ENCODE results near the gene PLXNA4.
A peak's percentile ranks its signal among the peaks of the same experiment; 100 is the strongest.
"Not testable (repeated sequence)": the region's sequence is repeated elsewhere in the genome, so short reads cannot be mapped to it uniquely, and the experiment has no call there.

The PLXNA4 gene

GRCh38 chr7:132596588-132596987, 20.3 kb upstream of the PLXNA4 start:
- Histone ChIP-seq H2BK5ac (ENCODE audit: low read length) (no peak overlapping the region), H4K8ac (ENCODE audit: low read depth, low read length) (no peak overlapping the region), H3K18ac (ENCODE audit: low read length) (no peak overlapping the region), H3K4me1 (ENCODE audit: control insufficient read depth, low read depth, low read length) (peaks cover 5% of the 10 kb centered on the region), H3K27me3 (ENCODE audit: insufficient read depth, low read length, poor library complexity) (no peaks in the 10 kb centered on the region), H3K79me1 (ENCODE audit: low read length) (no peaks in the 10 kb centered on the region), H3K4me3 (ENCODE audit: low read length) (no peak overlapping the region), H3K4ac (ENCODE audit: low read depth, low read length) (no peak overlapping the region), H3K79me2 (ENCODE audit: control insufficient read depth, insufficient read depth, low read length) (no peaks in the 10 kb centered on the region), H3K9ac (ENCODE audit: low read length) (no peak overlapping the region), H3K56ac (ENCODE audit: low read length) (no peak overlapping the region), H2BK15ac (replicated peaks; ENCODE audit: low read depth) (no peak overlapping the region), H3K23ac (ENCODE audit: low read length) (no peak overlapping the region), H2AK5ac (ENCODE audit: low read length) (no peak overlapping the region), H2BK120ac (ENCODE audit: low read depth, low read length) (no peak overlapping the region), H4K5ac (ENCODE audit: low read length) (no peak overlapping the region), H3K4me2 (ENCODE audit: low read length) (no peak overlapping the region), H3K27ac (ENCODE audit: low read depth, low read length) (no peak overlapping the region), H3K36me3 (ENCODE audit: control insufficient read depth, insufficient read depth, low read length) (no peaks in the 10 kb centered on the region)
- DNase-seq: no peak
- no CpG with 5 or more reads among the region's 1 CpG for WGBS (ENCODE audit: extremely low coverage, insufficient coverage, low lambda C conversion rate)

GRCh38 chr7:132594741-132595140, 18.5 kb upstream of the PLXNA4 start:
- not testable (repeated sequence) for H3K4me2 ChIP-seq (ENCODE audit: low read length); H2BK5ac ChIP-seq (ENCODE audit: low read length); H4K8ac ChIP-seq (ENCODE audit: low read depth, low read length); H2BK15ac ChIP-seq (replicated peaks; ENCODE audit: low read depth); H3K4me1 ChIP-seq (ENCODE audit: control insufficient read depth, low read depth, low read length); H3K79me2 ChIP-seq (ENCODE audit: control insufficient read depth, insufficient read depth, low read length); H2BK120ac ChIP-seq (ENCODE audit: low read depth, low read length); H2AK5ac ChIP-seq (ENCODE audit: low read length); DNase-seq; H3K4ac ChIP-seq (ENCODE audit: low read depth, low read length); H3K27ac ChIP-seq (ENCODE audit: low read depth, low read length); H3K56ac ChIP-seq (ENCODE audit: low read length); H3K4me3 ChIP-seq (ENCODE audit: low read length); H3K9ac ChIP-seq (ENCODE audit: low read length); H3K79me1 ChIP-seq (ENCODE audit: low read length); H4K5ac ChIP-seq (ENCODE audit: low read length); H3K18ac ChIP-seq (ENCODE audit: low read length); H3K36me3 ChIP-seq (ENCODE audit: control insufficient read depth, insufficient read depth, low read length); H3K27me3 ChIP-seq (ENCODE audit: insufficient read depth, low read length, poor library complexity); H3K23ac ChIP-seq (ENCODE audit: low read length)
- WGBS (ENCODE audit: extremely low coverage, insufficient coverage, low lambda C conversion rate): no CpG with 5 or more reads among the region's 2 CpGs

- Histone ChIP-seq H3K4ac (ENCODE audit: low read depth, low read length) (no peak overlapping the region), H2BK15ac (replicated peaks; ENCODE audit: low read depth) (no peak overlapping the region), H2AK5ac (ENCODE audit: low read length) (no peak overlapping the region), H3K36me3 (ENCODE audit: control insufficient read depth, insufficient read depth, low read length) (no peaks in the 10 kb centered on the region), H3K4me1 (ENCODE audit: control insufficient read depth, low read depth, low read length) (peaks cover 5% of the 10 kb centered on the region), H3K56ac (ENCODE audit: low read length) (no peak overlapping the region), H3K27ac (ENCODE audit: low read depth, low read length) (no peak overlapping the region), H3K9ac (ENCODE audit: low read length) (no peak overlapping the region), H4K8ac (ENCODE audit: low read depth, low read length) (no peak overlapping the region), H4K5ac (ENCODE audit: low read length) (no peak overlapping the region), H3K79me2 (ENCODE audit: control insufficient read depth, insufficient read depth, low read length) (no peaks in the 10 kb centered on the region), H2BK5ac (ENCODE audit: low read length) (no peak overlapping the region), H3K18ac (ENCODE audit: low read length) (no peak overlapping the region), H3K27me3 (ENCODE audit: insufficient read depth, low read length, poor library complexity) (no peaks in the 10 kb centered on the region), H2BK120ac (ENCODE audit: low read depth, low read length) (no peak overlapping the region), H3K4me3 (ENCODE audit: low read length) (no peak overlapping the region), H3K4me2 (ENCODE audit: low read length) (no peak overlapping the region), H3K23ac (ENCODE audit: low read length) (no peak overlapping the region), H3K79me1 (ENCODE audit: low read length) (no peaks in the 10 kb centered on the region)
- no CpG with 5 or more reads among the region's 6 CpGs for WGBS (ENCODE audit: extremely low coverage, insufficient coverage, low lambda C conversion rate)
- DNase-seq: peak; percentile 79
These were observed 16.7 kb upstream of the PLXNA4 start for GRCh38 chr7:132592936-132593335.

GRCh38 chr7:132592231-132592920, 16.1 kb upstream of the PLXNA4 start:
- Histone ChIP-seq H3K27ac (ENCODE audit: low read depth, low read length) (no peak overlapping the region), H4K8ac (ENCODE audit: low read depth, low read length) (no peak overlapping the region), H3K23ac (ENCODE audit: low read length) (no peak overlapping the region), H2BK120ac (ENCODE audit: low read depth, low read length) (no peak overlapping the region), H3K4me1 (ENCODE audit: control insufficient read depth, low read depth, low read length) (peaks cover 5% of the 10 kb centered on the region), H3K4me3 (ENCODE audit: low read length) (no peak overlapping the region), H3K18ac (ENCODE audit: low read length) (no peak overlapping the region), H3K79me1 (ENCODE audit: low read length) (no peaks in the 10 kb centered on the region), H4K5ac (ENCODE audit: low read length) (no peak overlapping the region), H3K36me3 (ENCODE audit: control insufficient read depth, insufficient read depth, low read length) (no peaks in the 10 kb centered on the region), H2BK15ac (replicated peaks; ENCODE audit: low read depth) (no peak overlapping the region), H2AK5ac (ENCODE audit: low read length) (no peak overlapping the region), H3K4me2 (ENCODE audit: low read length) (no peak overlapping the region), H3K79me2 (ENCODE audit: control insufficient read depth, insufficient read depth, low read length) (no peaks in the 10 kb centered on the region), H3K56ac (ENCODE audit: low read length) (no peak overlapping the region), H3K4ac (ENCODE audit: low read depth, low read length) (no peak overlapping the region), H3K27me3 (ENCODE audit: insufficient read depth, low read length, poor library complexity) (no peaks in the 10 kb centered on the region), H3K9ac (ENCODE audit: low read length) (no peak overlapping the region), H2BK5ac (ENCODE audit: low read length) (no peak overlapping the region)
- WGBS (ENCODE audit: extremely low coverage, insufficient coverage, low lambda C conversion rate): no CpG with 5 or more reads among the region's 12 CpGs
- DNase-seq: no peak

- no peak overlapping the region for H3K56ac ChIP-seq (ENCODE audit: low read length)
- H2AK5ac ChIP-seq (ENCODE audit: low read length): no peak overlapping the region
- no peaks in the 10 kb centered on the region for H3K79me1 ChIP-seq (ENCODE audit: low read length)
- H3K79me2 ChIP-seq (ENCODE audit: control insufficient read depth, insufficient read depth, low read length): no peaks in the 10 kb centered on the region
- H4K8ac ChIP-seq (ENCODE audit: low read depth, low read length): no peak overlapping the region
- no peak overlapping the region for H3K23ac ChIP-seq (ENCODE audit: low read length)
- no peak overlapping the region for H3K18ac ChIP-seq (ENCODE audit: low read length)
- no peak overlapping the region for H2BK120ac ChIP-seq (ENCODE audit: low read depth, low read length)
- no peak overlapping the region for H3K4me3 ChIP-seq (ENCODE audit: low read length)
- no peak overlapping the region for H2BK5ac ChIP-seq (ENCODE audit: low read length)
- no peak overlapping the region for H3K9ac ChIP-seq (ENCODE audit: low read length)
- no peak overlapping the region for H3K27ac ChIP-seq (ENCODE audit: low read depth, low read length)
- H3K4ac ChIP-seq (ENCODE audit: low read depth, low read length): no peak overlapping the region
- no peak overlapping the region for H4K5ac ChIP-seq (ENCODE audit: low read length)
- H3K4me2 ChIP-seq (ENCODE audit: low read length): no peak overlapping the region
- H3K4me1 ChIP-seq (ENCODE audit: control insufficient read depth, low read depth, low read length): peaks cover 5% of the 10 kb centered on the region
- WGBS (ENCODE audit: extremely low coverage, insufficient coverage, low lambda C conversion rate): no CpG with 5 or more reads among the region's 4 CpGs
- H3K27me3 ChIP-seq (ENCODE audit: insufficient read depth, low read length, poor library complexity): no peaks in the 10 kb centered on the region
- no peak for DNase-seq
- H2BK15ac ChIP-seq (replicated peaks; ENCODE audit: low read depth): no peak overlapping the region
- H3K36me3 ChIP-seq (ENCODE audit: control insufficient read depth, insufficient read depth, low read length): no peaks in the 10 kb centered on the region
These were observed 13.9 kb upstream of the PLXNA4 start for GRCh38 chr7:132590162-132590561.

GRCh38 chr7:132588596-132588995, 12.3 kb upstream of the PLXNA4 start:
- Histone ChIP-seq H3K79me2 (ENCODE audit: control insufficient read depth, insufficient read depth, low read length) (no peaks in the 10 kb centered on the region), H3K79me1 (ENCODE audit: low read length) (no peaks in the 10 kb centered on the region), H3K18ac (ENCODE audit: low read length) (no peak overlapping the region), H2BK120ac (ENCODE audit: low read depth, low read length) (no peak overlapping the region), H3K56ac (ENCODE audit: low read length) (no peak overlapping the region), H3K4ac (ENCODE audit: low read depth, low read length) (no peak overlapping the region), H3K27me3 (ENCODE audit: insufficient read depth, low read length, poor library complexity) (no peaks in the 10 kb centered on the region), H3K23ac (ENCODE audit: low read length) (no peak overlapping the region), H3K4me2 (ENCODE audit: low read length) (no peak overlapping the region), H4K5ac (ENCODE audit: low read length) (no peak overlapping the region), H3K36me3 (ENCODE audit: control insufficient read depth, insufficient read depth, low read length) (no peaks in the 10 kb centered on the region), H2AK5ac (ENCODE audit: low read length) (no peak overlapping the region), H2BK5ac (ENCODE audit: low read length) (no peak overlapping the region), H2BK15ac (replicated peaks; ENCODE audit: low read depth) (no peak overlapping the region), H4K8ac (ENCODE audit: low read depth, low read length) (no peak overlapping the region), H3K27ac (ENCODE audit: low read depth, low read length) (no peak overlapping the region), H3K4me1 (ENCODE audit: control insufficient read depth, low read depth, low read length) (peaks cover 5% of the 10 kb centered on the region), H3K9ac (ENCODE audit: low read length) (no peak overlapping the region), H3K4me3 (ENCODE audit: low read length) (no peak overlapping the region)
- no peak for DNase-seq
